ENCODE data around the gene CGNL1. TPM values are rescaled to one million over a fixed set of nuclear protein-coding genes. Genes with fewer than 3 reads are reported as not detected.

Gene CGNL1
- total and polyA plus RNA-seq, 8 donors, result 0.29 to 36.2 (median 19.5) TPM

DNA sequence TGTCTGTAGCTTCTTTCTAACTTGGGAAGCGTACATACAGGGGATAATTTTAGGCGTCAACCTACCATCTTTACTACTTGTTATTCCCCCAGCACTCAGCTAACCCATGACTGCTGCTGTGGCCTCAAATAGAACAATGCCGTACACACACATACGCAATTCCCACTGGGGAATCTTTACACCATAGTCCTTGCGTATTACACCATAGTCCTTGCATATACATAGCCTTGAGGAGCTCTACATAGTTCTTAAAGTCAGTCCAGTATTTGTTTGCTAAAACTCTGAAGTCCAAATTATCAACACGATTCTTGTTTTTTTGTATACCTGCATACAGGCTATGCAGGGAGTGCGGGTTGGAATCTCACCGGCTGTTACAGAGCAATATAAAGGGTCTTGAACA lies 67.2 kb downstream of the CGNL1 start:
- 90 to 97% (median 93%) methylated on average over 8 of the region's 8 CpGs for WGBS, 5 donors
- no peaks in the 10 kb centered on the region for H3K9me3 ChIP-seq
- H3K4me3 ChIP-seq, result no peak overlapping the region
- H3K27ac ChIP-seq, result no peak overlapping the region
- peaks cover 0 to 38% (median 24%) of the 10 kb centered on the region in 4 donors for H3K4me1 ChIP-seq
- TF ChIP-seq POLR2AphosphoS5 (IDR thresholded peaks at IDR 0.05) (no peak), EP300 (IDR thresholded peaks at IDR 0.05) (no peak), POLR2A (IDR thresholded peaks at IDR 0.05) (no peak)
- TF ChIP-seq, protein P1, sequence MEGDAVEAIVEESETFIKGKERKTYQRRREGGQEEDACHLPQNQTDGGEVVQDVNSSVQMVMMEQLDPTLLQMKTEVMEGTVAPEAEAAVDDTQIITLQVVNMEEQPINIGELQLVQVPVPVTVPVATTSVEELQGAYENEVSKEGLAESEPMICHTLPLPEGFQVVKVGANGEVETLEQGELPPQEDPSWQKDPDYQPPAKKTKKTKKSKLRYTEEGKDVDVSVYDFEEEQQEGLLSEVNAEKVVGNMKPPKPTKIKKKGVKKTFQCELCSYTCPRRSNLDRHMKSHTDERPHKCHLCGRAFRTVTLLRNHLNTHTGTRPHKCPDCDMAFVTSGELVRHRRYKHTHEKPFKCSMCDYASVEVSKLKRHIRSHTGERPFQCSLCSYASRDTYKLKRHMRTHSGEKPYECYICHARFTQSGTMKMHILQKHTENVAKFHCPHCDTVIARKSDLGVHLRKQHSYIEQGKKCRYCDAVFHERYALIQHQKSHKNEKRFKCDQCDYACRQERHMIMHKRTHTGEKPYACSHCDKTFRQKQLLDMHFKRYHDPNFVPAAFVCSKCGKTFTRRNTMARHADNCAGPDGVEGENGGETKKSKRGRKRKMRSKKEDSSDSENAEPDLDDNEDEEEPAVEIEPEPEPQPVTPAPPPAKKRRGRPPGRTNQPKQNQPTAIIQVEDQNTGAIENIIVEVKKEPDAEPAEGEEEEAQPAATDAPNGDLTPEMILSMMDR (IDR thresholded peaks at IDR 0.05), result no peak
- no peaks in the 10 kb centered on the region for H3K27me3 ChIP-seq
- peaks cover 0 to 17% (median 16%) of the 10 kb centered on the region in 4 donors for H3K36me3 ChIP-seq
- no peak for DNase-seq
- intact Hi-C loops (cut with DNase I; ENCODE audit: low total_unique reads), result no loop called here

DNA sequence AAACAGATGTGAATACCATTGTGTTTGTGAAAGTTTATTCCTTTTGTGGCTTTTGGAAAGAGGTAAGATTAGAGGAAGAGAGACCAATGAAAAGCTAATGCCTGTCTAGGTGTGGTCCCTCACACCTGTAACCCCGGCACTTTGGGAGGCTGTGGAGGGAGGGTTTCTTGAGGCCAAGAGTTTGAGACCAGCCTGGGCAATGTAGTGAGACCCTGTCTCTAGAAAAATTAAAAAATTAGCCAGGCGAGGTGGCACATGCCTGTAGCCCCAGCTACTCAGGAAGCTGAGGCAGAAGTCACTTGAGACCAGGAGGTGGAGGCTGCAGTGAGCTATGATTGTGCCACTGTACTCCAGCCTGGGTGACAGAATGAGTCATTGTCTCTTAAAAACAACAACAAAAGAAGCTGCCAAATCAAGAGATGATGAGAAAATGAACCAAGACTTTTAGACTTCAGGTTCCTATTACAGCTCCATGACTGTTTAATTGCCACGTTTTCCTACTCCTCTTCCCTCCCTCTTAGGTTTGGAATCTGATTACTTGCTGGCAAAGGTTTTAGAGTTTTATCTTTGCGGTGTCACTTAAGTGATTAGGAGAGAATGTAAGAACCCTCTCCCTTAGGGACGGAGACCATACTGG lies 68.7 kb downstream of the CGNL1 start:
- TF ChIP-seq EP300 (IDR thresholded peaks at IDR 0.05) (no peak), POLR2AphosphoS5 (IDR thresholded peaks at IDR 0.05) (no peak), POLR2A (IDR thresholded peaks at IDR 0.05) (no peak)
- TF ChIP-seq, protein P1 (IDR thresholded peaks at IDR 0.05), result no peak
- DNase-seq, result no peak
- H3K9me3 ChIP-seq, result no peaks in the 10 kb centered on the region
- peaks cover 0 to 17% (median 15%) of the 10 kb centered on the region in 4 donors for H3K36me3 ChIP-seq
- peaks cover 0 to 35% (median 24%) of the 10 kb centered on the region in 4 donors for H3K4me1 ChIP-seq
- no peaks in the 10 kb centered on the region for H3K27me3 ChIP-seq
- H3K4me3 ChIP-seq, result no peak overlapping the region
- 46 to 60% (median 55%) methylated on average over 5 of the region's 5 CpGs for WGBS, 5 donors
- peak overlapping the region in 4 of 5 donors; percentile 6 to 39 (median 30) for H3K27ac ChIP-seq
- intact Hi-C loops (cut with DNase I; ENCODE audit: low total_unique reads), result no loop called here

DNA sequence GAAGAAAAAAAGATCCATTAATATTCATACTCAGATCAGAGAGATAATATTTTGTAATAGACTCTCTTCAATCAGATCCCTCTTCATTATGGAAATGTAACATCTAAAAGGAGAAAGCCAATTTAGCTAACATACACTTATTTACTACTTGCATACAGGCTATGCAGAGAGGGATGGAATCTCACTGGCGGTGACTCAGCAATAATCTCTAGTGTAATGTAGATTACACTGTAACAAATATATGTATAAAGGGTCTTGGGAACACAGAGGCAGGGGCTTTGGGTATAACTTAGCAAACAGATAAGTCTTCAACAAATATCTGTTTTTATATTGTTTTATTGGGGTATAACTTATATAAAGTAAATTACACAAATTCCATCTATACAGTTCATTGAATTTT lies 69.6 kb downstream of the CGNL1 start:
- DNase-seq, result peak in 1 of 2 donors; percentile 44
- no peak for TF ChIP-seq POLR2AphosphoS5 (IDR thresholded peaks at IDR 0.05)
- no peak for TF ChIP-seq POLR2A (IDR thresholded peaks at IDR 0.05)
- no peak for TF ChIP-seq EP300 (IDR thresholded peaks at IDR 0.05)
- TF ChIP-seq, protein P1 (IDR thresholded peaks at IDR 0.05), result no peak
- H3K27me3 ChIP-seq, result no peaks in the 10 kb centered on the region
- H3K36me3 ChIP-seq, result peaks cover 0 to 17% (median 15%) of the 10 kb centered on the region in 4 donors
- intact Hi-C loops (cut with DNase I; ENCODE audit: low total_unique reads), result no loop called here
- H3K9me3 ChIP-seq, result no peaks in the 10 kb centered on the region
- peaks cover 2 to 29% (median 17%) of the 10 kb centered on the region in 4 donors for H3K4me1 ChIP-seq
- no peak overlapping the region for H3K4me3 ChIP-seq
- WGBS, 5 donors, result 54 to 78% (median 69%) methylated on average over 1 of the region's 1 CpG
- no peak overlapping the region for H3K27ac ChIP-seq

DNA sequence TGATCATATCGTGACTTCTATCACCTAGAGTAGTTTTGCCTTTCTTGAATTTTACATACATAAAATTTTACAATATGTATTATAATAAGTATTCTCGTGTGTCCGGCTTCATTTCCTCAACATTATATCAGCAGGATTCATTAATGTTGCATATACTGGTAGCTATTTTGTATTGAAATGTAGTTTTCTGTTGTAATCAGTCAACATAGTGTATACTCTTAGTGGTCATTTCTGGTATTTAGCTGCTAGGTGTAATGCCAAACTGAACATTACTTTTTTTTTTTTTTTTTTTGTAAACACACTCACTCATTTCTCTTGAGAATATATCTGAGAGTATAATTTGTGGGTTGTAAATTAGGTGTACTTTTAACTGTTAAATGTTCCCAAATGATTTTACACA lies 70.1 kb downstream of the CGNL1 start:
- no peak for TF ChIP-seq POLR2AphosphoS5 (IDR thresholded peaks at IDR 0.05)
- TF ChIP-seq EP300 (IDR thresholded peaks at IDR 0.05), result no peak
- Histone ChIP-seq H3K4me3 (no peak overlapping the region), H3K4me1 (peaks cover 6 to 24% (median 17%) of the 10 kb centered on the region in 4 donors), H3K9me3 (no peaks in the 10 kb centered on the region), H3K36me3 (peaks cover 0 to 17% (median 15%) of the 10 kb centered on the region in 4 donors), H3K27me3 (no peaks in the 10 kb centered on the region), H3K27ac (no peak overlapping the region)
- WGBS, 5 donors, result 88 to 92% (median 88%) methylated on average over 3 of the region's 3 CpGs
- intact Hi-C loops (cut with DNase I; ENCODE audit: low total_unique reads), result no loop called here
- DNase-seq, result no peak

DNA sequence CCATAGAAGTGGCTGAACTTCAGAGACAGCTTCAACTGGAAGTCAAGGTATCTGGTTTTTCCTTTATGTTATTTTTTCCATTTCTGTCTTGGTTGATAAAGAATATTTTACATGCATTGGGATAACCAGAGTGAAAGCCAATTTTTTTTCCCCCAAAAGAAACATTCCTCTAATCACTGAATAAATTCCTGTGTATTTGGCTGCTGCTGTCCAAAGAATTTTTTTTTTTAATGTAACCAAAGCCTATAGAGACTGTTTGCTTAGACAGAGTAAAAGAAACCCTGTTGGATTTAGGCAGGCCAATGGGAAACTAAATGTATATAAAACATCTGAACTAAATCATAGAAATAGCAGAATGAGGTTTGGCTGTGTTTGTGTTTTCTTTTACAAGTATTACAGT lies 75.2 kb downstream of the CGNL1 start:
- intact Hi-C loops (cut with DNase I; ENCODE audit: low total_unique reads), result no loop called here

More for the DNA sequence above, 75.2 kb downstream of the CGNL1 start:
- TF ChIP-seq POLR2AphosphoS5 (IDR thresholded peaks at IDR 0.05), result no peak
- no peak for TF ChIP-seq EP300 (IDR thresholded peaks at IDR 0.05)
- TF ChIP-seq, protein P1 (IDR thresholded peaks at IDR 0.05), result no peak
- TF ChIP-seq POLR2A (IDR thresholded peaks at IDR 0.05), result no peak
- no peak overlapping the region for H3K4me3 ChIP-seq
- DNase-seq, result no peak
- H3K27ac ChIP-seq, result peak overlapping the region in 3 of 5 donors; percentile 14 to 44 (median 34)
- H3K36me3 ChIP-seq, result peaks cover 0 to 23% (median 6%) of the 10 kb centered on the region in 4 donors
- H3K27me3 ChIP-seq, result no peaks in the 10 kb centered on the region
- H3K4me1 ChIP-seq, result peaks cover 6 to 35% (median 8%) of the 10 kb centered on the region in 4 donors
- H3K9me3 ChIP-seq, result no peaks in the 10 kb centered on the region
